ENCODE data around the gene SH3RF2. TPM values are rescaled to one million over a fixed set of nuclear protein-coding genes. Genes with fewer than 3 reads are reported as not detected.

Gene SH3RF2
- total RNA-seq, 2 donors from 2014 or later, result 41.2 to 272 TPM

- TF ChIP-seq CTCF (IDR thresholded peaks at IDR 0.05), result no peak
- Histone ChIP-seq H3K4me1 (peaks cover 0 to 30% of the 10 kb centered on the region in 2 donors), H3K27me3 (no peaks in the 10 kb centered on the region), H3K4me3 (peak overlapping the region; percentile 38 to 44), H3K36me3 (peaks cover 9% of the 10 kb centered on the region), H3K9me3 (no peaks in the 10 kb centered on the region), H3K27ac (peak overlapping the region; percentile 81 to 95)
- DNase-seq (ENCODE audit: low spot score), result peak; percentile 57
Measured at GRCh38 chr5:146059460-146060220, 123.3 kb downstream of the SH3RF2 start.

- Histone ChIP-seq H3K27me3 (no peaks in the 10 kb centered on the region), H3K9me3 (no peaks in the 10 kb centered on the region), H3K4me3 (peak overlapping the region; percentile 38 to 44), H3K4me1 (peaks cover 0 to 30% of the 10 kb centered on the region in 2 donors), H3K36me3 (peaks cover 9% of the 10 kb centered on the region), H3K27ac (peak overlapping the region; percentile 81 to 95)
- DNase-seq (ENCODE audit: low spot score), result peak; percentile 9
- no peak for TF ChIP-seq CTCF (IDR thresholded peaks at IDR 0.05)
Measured at GRCh38 chr5:146060221-146060585, 123.8 kb downstream of the SH3RF2 start.

GRCh38 chr5:146066968-146067367 is 130.6 kb downstream of the SH3RF2 start:
- no peak overlapping the region for H3K4me3 ChIP-seq
- H3K9me3 ChIP-seq, result no peaks in the 10 kb centered on the region
- peak overlapping the region; percentile 73 to 86 for H3K27ac ChIP-seq

GRCh38 chr5:146068206-146068605 is 131.8 kb downstream of the SH3RF2 start:
- Histone ChIP-seq H3K4me1 (peaks cover 0 to 66% of the 10 kb centered on the region in 2 donors), H3K36me3 (no peaks in the 10 kb centered on the region), H3K27ac (peak overlapping the region; percentile 73 to 86), H3K4me3 (no peak overlapping the region), H3K27me3 (no peaks in the 10 kb centered on the region), H3K9me3 (no peaks in the 10 kb centered on the region)
- no peak for TF ChIP-seq CTCF (IDR thresholded peaks at IDR 0.05)
- peak; percentile 57 for DNase-seq (ENCODE audit: low spot score)

More at GRCh38 chr5:146066968-146067367, 130.6 kb downstream of the SH3RF2 start:
- Histone ChIP-seq H3K4me1 (peaks cover 0 to 66% of the 10 kb centered on the region in 2 donors), H3K27me3 (no peaks in the 10 kb centered on the region), H3K36me3 (peaks cover 9% of the 10 kb centered on the region)
- DNase-seq (ENCODE audit: low spot score), result peak; percentile 40
- TF ChIP-seq CTCF (IDR thresholded peaks at IDR 0.05), result no peak

GRCh38 chr5:146068977-146069779 is 132.8 kb downstream of the SH3RF2 start:
- Histone ChIP-seq H3K36me3 (no peaks in the 10 kb centered on the region), H3K4me3 (no peak overlapping the region), H3K9me3 (no peaks in the 10 kb centered on the region), H3K27me3 (no peaks in the 10 kb centered on the region), H3K4me1 (peaks cover 0 to 65% of the 10 kb centered on the region in 2 donors), H3K27ac (peak overlapping the region; percentile 73 to 86)
- DNase-seq (ENCODE audit: low spot score), result peak; percentile 5
- no peak for TF ChIP-seq CTCF (IDR thresholded peaks at IDR 0.05)

Measured in right atrium auricular region (tissue), 2 donors.